GM21786 (cell line): Measurements from ENCODE around the gene STK25.
A peak's percentile ranks its signal among the peaks of the same experiment; 100 is the strongest.
"Not testable (repeated sequence)": the region's sequence is repeated elsewhere in the genome, so short reads cannot be mapped to it uniquely, and the experiment has no call there.

Experiments
- ATAC-seq: cut with Tn5 transposase; IDR thresholded peaks from one replicate; pipeline ENCODE4 v1.9.1; 2021; ENCODE audit not compliant: unreplicated experiment

The STK25 gene

GRCh38 chr2:241467777-241468475, 40.5 kb downstream of the STK25 start:
- ATAC-seq: no peak

GRCh38 chr2:241466230-241466629, 42.2 kb downstream of the STK25 start:
- no peak for ATAC-seq

GRCh38 chr2:241465543-241465942, 42.8 kb downstream of the STK25 start:
- ATAC-seq: no peak

DNA sequence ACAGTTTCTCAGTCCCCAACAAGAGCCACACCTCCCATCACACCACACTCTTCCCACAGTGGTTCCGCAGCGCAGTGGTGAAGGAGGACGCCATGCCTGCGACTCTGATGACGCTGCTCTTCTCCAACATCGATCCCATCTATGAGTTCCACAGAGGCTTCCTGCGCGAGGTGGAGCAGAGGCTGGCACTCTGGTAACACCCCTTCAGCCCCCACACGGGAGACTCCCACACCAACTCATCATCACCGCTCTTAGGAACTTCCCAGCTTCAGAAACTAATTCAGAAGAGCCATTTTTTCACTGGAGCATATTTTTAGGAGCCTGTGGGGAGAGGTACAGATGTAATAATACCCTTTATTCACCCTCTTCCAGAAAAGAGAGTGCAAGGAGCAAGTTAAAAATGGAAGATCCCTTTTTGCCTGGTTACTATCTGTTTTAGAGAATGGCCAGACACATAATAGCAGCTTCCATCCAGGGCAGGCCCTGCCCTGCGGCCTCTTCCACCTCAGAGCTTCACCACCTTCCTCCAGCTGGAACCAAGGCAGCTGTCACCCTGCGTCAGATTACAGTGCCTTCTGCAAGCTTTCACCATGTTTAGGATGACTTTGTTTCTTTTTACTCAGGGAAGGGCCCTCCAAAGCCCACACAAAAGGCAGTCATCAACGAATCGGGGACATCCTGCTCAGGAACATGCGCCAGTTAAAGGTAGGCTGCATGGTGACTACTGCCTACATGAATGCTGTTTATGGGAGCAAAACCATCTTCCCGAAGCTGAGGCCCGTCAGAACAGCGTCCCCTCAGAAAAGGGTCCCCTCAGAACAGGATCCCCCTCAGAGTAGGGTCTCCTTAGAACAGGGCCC, 44.9 kb downstream of the STK25 start:
- no peak for ATAC-seq

DNA sequence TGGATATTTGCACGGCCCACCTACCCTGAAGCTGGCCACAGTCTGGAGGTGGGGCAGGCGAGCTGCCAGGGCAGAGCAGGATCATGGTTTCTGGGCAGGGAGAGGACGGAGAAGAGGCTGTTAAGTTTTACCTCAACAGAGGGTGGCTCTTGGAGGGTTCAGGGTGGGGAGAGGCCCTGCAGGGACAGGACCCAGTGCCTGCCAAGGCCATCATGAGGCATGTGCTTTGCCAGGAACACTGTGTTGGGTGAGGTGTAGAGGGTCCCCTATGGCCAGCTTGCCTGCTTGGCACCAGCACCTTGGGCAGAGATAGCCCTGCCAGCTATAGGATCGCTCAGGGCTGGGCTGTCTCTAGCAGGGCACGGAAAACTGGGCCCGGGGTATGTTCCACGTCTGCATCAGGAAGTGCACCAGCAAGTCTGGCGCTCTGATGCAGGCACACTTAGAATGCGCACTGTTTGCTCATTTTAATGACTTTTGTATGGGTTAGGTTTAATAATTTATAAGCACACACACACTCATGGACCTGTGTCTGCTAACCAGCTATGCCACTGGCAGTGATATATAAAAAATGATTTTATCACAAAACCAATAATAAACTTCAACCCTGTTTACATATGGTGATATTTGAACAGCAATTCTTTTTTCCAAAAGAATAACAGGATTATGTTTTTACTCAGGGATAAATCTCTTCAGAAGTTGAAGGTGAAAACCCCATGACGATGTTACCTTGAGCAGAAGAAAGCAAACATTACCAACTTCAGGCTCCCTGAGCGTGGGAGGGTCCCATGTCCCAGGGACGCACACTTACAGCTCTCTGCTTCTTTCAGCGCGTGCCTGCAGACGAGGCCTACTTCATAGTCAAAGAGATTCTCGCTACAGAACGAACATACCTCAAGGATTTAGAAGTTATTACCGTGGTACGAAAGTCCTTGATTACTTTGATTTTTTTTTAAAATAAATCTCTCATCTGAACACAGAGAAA, 46.4 kb downstream of the STK25 start:
- ATAC-seq: no peak

GRCh38 chr2:241460631-241461030, 47.8 kb downstream of the STK25 start:
- ATAC-seq: no peak

DNA sequence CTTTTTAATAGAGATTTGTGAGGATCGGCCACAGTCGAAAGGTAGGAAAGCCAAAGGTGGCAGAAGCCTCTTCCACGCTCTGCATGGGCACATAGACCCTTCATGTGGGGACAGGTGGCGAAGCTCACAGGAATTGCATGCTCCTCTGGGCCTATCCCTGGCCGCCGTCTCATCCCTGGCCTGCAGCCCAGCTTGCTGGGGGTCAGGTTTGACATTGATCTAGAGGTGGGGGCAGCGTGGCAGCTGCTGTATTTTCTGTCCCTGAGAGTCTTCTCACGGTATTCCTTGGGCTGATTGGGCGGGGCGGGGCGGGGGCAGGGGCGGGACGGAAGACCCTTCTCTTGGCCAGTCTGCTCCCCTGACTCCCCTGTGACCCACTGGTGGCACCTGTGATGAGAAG, 48.9 kb downstream of the STK25 start:
- no peak for ATAC-seq

DNA sequence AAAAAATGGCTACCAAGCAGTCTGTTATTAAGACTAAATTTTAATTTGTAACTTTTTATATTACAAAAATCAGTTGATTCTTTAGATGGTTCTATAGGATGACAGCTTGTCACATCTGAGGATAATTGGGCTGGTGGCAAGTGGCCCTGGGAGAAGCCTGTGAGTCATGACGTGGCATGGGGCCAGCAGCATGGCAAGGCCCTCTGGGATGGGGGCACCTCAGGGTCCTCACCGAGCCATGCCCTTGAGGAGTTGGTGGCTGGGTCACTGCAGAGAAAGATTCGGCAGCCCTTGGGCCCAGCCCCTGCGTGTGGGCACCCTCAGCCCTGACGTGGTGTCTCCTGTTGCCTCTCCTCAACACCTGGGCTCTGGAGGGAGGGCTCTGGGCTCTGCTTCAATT, 49.7 kb downstream of the STK25 start:
- ATAC-seq: no peak

GRCh38 chr2:241456546-241456945, 51.8 kb downstream of the STK25 start:
- ATAC-seq: no peak

DNA sequence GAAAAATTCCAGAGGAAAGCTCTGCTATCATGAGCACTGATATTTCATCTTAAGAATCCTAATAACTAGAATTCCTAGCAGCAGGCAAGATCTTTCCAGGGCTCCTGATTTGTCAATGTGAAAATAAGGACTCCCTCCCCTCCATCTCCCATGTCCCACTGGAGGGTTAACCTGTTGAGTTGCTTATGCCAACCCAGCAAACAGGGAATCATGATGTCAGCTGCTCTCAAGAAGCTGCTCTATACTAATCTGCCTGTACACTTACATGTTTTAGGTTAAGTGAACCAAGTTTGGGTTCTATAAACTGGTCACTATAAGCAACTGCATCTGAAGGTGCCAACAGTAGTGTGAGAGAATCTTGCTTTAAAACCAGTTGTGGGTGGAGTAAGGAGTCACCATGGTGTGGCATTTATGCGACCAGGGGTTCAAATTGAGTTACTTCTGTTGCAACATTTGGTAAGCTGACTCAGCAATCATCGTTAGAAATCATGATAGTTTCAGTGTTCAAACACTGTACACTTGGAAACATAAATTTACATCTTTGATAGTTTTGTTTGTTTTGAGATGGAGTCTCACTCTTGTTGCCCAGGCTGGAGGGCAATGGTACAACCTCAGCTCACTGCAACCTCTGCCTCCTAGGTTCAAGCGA, 53.4 kb downstream of the STK25 start:
- ATAC-seq: no peak

DNA sequence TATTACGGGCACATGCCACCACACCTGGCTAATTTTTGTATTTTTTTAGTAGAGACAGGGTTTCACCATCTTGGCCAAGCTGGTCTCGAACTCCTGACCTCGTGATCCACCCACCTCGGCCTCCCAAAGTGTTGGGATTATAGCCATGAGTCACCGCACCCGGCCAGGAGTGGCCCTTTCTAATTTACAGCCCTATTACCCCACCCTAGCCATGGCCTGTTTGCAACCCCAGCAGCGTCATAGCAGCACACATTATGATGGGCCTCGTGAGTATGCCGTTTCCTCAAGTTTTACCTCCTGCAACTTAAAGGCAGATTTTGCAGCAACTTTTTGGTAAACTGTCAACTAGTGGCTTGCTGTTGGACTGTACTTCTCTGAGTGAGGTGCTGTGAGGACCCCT, 54.5 kb downstream of the STK25 start:
- ATAC-seq: not testable (repeated sequence)

- no peak for ATAC-seq
Observed at GRCh38 chr2:241451840-241452506, 56.4 kb downstream of the STK25 start.

- not testable (repeated sequence) for ATAC-seq
Observed at GRCh38 chr2:241450092-241450491, 58.3 kb downstream of the STK25 start.

DNA sequence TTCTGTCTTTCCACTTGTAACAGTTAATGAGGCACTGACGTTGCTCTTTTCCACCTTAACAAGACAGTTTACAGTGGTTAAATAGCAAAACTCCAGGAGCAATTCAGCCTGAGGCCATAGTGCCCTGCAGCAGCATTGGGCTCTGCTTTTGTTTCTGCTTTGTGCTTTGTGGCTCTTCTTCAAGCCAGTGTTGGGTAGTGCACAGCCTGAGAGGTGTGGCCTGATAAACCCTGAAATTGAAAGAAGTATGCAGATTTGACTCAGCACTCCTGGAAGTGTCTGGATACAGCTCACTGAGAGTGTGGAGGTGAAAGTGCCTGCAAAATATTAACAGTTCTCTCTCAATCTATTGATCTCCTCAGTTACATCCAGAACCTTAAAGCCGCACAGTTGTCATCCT, 63.0 kb downstream of the STK25 start:
- ATAC-seq: no peak

DNA sequence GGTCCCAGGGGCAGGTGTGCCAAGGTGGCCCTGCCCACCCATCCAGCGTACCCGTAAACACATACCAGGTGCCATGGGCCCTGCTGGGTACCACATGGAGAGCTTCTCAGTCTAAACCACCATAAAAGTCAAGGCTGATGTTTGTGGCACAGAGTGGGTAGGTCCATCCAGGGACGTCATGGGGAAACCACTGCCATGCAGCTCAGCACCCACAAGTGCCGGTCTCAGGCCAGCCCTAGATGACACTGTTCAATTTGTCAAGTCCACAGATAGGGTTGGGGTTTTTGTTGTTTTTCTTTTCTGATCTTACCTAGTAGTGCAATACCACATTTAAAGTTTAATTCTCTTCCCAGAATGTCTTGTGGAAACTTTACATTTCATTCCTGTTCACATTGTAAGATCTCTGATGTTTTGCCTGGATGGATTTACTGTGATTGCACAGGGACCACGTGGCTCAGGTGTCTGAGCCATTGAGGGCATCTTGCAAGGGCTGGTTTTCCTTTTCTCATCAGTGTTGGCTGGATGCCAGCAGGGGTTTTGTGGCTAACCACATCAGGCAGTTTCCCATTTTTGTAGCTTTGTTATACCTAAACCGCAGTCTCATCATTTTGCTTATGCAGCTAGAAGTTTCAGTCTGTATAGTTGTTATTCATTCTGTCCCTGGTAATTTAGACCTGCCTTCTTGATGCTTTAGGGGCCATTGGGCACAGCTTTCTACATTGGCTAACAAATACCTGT, 64.7 kb downstream of the STK25 start:
- peak; percentile 63 for ATAC-seq
